Mucosa of rectum (tissue), 2 donors: ENCODE measurements around the gene ZC3H12C.
"Not testable (repeated sequence)": the region's sequence is repeated elsewhere in the genome, so short reads cannot be mapped to it uniquely, and the experiment has no call there.

Experiments used
- H3K27ac ChIP-seq, 2 donors: one replicate each; pipeline ENCODE4 v1.7.0; 2013; ENCODE audit warnings: inconsistent platforms in 2 of 2, low read depth in 2 of 2, low read length in 2 of 2
- H3K27me3 ChIP-seq, 2 donors: one replicate each; pipeline ENCODE4 v1.7.0; 2013; ENCODE audit warnings: low read length in 2 of 2; ENCODE audit not compliant: control insufficient read depth in 2 of 2, insufficient read depth in 2 of 2
- H3K36me3 ChIP-seq, 2 donors: one replicate each; pipeline ENCODE4 v1.7.0; 2013; ENCODE audit warnings: low read length in 2 of 2; ENCODE audit not compliant: control insufficient read depth in 2 of 2, insufficient read depth in 2 of 2
- H3K4me1 ChIP-seq, 2 donors: one replicate each; pipeline ENCODE4 v1.7.0; 2013; ENCODE audit warnings: low read length in 2 of 2, mild to moderate bottlenecking in 1 of 2; ENCODE audit not compliant: control insufficient read depth in 2 of 2, insufficient read depth in 2 of 2
- H3K4me3 ChIP-seq, 2 donors: one replicate each; pipeline ENCODE4 v1.7.0; 2013; ENCODE audit warnings: low read length in 2 of 2
- H3K9ac ChIP-seq, 2 donors: one replicate each; pipeline ENCODE4 v1.7.0; 2013; ENCODE audit warnings: low read length in 2 of 2, low read depth in 1 of 2, mild to moderate bottlenecking in 1 of 2
- H3K9me3 ChIP-seq, 2 donors: one replicate each; pipeline ENCODE4 v1.7.0; 2013; ENCODE audit warnings: low read length in 2 of 2; ENCODE audit not compliant: control insufficient read depth in 2 of 2
- donor health status: healthy.
- donor health status: Normal muscosa, but diverticular disease.

ZC3H12C gene

DNA sequence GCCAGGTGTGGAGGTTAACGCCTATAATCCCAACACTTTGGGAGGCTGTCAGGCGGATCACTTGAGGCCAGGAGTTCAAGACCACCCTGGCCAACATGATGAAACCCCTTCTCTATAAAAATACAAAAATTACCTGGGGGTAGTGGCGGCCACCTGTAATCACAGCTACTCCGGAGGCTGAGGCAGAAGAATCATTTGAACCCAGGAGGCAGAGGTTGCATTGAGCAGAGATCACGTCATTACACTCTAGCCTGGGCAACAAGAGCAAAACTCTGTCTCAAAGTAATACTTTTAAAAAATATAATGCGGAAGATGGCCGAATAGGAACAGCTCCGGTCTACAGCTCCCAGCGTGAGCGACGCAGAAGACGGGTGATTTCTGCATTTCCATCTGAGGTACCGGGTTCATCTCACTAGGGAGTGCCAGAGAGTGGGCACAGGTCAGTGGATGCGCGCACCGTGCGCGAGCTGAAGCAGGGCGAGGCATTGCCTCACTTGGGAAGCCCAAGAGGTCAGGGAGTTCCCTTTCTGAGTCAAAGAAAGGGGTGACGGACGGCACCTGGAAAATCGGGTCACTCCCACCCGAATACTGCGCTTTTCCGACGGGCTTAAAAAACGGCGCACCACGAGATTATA is 115.6 kb downstream of the ZC3H12C start:
- not testable (repeated sequence) for H3K9me3 ChIP-seq, H3K4me1 ChIP-seq, H3K9ac ChIP-seq, H3K36me3 ChIP-seq, H3K27me3 ChIP-seq, H3K4me3 ChIP-seq, H3K27ac ChIP-seq

DNA sequence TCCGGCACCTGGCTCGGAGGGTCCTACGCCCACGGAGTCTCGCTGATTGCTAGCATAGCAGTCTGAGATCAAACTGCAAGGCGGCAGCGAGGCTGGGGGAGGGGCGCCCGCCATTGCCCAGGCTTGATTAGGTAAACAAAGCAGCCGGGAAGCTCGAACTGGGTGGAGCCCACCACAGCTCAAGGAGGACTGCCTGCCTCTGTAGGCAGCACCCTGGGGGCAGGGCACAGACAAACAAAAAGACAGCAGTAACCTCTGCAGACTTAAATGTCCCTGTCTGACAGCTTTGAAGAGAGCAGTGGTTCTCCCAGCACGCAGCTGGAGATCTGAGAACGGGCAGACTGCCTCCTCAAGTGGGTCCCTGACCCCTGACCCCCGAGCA is 116.1 kb downstream of the ZC3H12C start:
- not testable (repeated sequence) for H3K9ac ChIP-seq, H3K9me3 ChIP-seq, H3K36me3 ChIP-seq, H3K4me1 ChIP-seq, H3K27ac ChIP-seq, H3K4me3 ChIP-seq, H3K27me3 ChIP-seq

DNA sequence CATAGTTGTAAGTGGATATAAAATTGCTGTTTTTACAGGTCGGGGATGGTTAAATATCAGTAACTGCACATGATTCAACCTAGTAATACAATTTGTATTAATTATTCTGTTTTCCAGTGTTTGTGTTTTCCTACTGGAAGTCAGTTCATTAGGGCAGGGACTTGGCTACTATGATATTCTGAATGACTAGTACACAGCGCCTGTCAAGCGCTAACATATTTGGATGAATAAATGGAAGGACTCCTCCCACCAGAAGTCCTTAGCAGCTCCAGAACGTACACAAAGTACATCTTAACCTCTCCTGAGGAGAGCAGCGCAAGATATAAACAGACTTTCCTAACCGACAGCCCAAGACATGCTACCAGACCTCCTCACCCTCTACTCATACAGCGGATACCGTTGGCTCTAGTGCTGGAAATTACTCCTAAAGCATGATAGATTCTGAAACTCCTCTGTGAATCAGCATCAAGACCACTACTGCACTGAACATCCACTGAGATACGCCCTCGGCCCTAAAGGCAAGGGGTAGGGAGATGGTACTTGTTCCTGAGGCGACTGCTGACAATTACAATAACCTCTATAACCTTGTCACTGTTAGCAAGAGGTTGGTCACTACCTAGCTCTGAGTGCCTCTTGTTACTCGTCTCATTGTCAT is 124.2 kb downstream of the ZC3H12C start:
- Histone ChIP-seq H3K9me3 (no peaks in the 10 kb centered on the region), H3K4me1 (no peaks in the 10 kb centered on the region), H3K27me3 (no peaks in the 10 kb centered on the region), H3K27ac (no peak overlapping the region), H3K36me3 (no peaks in the 10 kb centered on the region), H3K9ac (no peak overlapping the region), H3K4me3 (no peak overlapping the region)

DNA sequence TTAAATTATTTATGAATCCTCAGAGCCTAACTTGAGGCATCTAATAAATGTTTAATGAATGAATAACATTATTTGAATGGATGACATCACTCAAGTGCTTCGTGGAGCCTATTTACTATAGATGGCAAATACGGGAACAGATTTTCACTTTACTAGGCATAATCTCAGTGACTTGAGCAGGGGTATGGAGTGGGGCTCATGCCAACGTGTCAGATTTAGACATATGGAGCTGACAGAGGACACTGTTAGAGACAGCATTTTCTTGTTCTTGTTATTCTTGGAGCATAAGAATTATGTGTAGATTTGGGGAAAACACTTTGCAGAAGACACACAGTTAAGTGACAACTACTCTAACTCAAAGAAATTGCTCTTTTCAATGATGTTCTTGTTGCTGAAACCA is 124.7 kb downstream of the ZC3H12C start:
- Histone ChIP-seq H3K27me3 (no peaks in the 10 kb centered on the region), H3K4me1 (no peaks in the 10 kb centered on the region), H3K9ac (no peak overlapping the region), H3K36me3 (no peaks in the 10 kb centered on the region), H3K9me3 (no peaks in the 10 kb centered on the region), H3K4me3 (no peak overlapping the region), H3K27ac (no peak overlapping the region)

DNA sequence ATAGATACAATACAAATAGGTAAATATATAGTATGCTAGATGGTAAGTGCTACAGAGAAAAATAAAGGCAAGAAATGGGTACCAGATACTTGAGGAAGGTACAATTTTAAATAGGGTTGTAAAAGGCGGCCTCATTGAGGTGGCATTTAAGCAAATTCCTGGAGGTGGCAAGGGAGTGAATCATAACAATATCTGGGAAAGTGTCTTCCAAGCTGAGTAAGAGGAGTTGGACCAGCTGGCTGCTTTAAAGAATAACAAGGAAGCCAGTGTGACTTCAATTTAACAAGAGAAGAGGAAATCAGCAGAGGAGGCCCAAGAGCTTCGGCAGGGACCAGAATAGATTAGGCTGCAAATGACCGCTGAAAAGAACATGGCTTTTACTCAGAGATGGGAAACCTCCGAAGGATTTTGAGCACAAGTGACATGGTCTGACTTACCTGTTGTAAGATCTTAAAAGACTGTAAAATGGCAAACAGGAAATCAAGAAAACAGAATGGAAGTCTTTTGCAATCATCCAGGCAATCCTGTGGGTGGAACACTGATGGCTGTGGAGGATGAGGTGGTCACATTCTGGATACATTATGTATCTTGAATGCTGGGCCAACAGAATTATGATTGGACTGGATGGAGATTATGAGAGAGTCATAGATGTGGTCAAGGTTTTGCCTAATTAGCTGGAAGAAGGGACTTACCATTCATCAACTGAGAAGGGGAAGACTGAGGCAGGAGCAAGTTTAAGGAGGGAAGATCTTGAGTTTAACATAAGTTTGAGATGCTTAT is 126.0 kb downstream of the ZC3H12C start:
- Histone ChIP-seq H3K27me3 (no peaks in the 10 kb centered on the region), H3K27ac (no peak overlapping the region), H3K9me3 (no peaks in the 10 kb centered on the region), H3K4me1 (no peaks in the 10 kb centered on the region), H3K9ac (no peak overlapping the region), H3K4me3 (no peak overlapping the region), H3K36me3 (no peaks in the 10 kb centered on the region)
